ENCODE results near the gene EEFSEC.

Gene EEFSEC

DNA sequence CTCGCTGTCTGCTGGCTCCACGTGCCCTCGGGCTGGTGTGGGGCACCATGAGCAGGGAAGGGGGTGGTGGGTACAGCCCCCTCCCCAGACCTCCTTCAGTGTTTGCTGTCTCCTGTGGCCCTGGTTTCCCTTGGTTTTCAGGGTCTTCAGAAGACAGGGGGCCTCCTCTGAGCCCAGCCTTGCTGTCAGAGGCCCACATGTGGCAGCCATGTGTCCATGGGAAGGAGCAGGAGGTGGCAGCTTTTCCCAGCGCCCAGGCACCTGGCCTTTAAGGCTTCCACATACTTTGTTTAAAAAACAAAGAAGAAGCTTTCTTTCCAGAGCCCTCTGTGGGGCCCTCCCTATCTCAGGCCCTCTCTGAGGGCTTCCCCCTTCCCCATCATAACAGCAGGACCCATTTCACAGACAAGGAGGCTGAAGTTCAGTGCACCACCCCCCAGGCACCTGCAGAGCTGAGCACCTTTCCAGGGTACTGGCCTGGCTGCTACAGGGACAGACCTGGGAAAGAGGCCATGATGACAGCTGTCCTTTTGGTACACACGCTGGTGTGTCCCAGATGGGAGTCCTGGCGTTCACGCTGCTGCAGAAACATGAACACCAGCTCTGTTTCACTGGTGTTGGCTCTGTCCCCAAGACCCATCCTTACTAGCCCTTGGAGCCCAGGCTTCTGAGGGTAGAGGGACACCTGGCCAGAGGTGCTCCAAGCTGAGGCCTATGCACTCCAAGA, 239.7 kb downstream of the EEFSEC start:
- TF ChIP-seq POLR2A (IDR thresholded peaks at IDR 0.05; ENCODE audit: low read depth, low read length) = no peak
- TF ChIP-seq POLR2AphosphoS5 (IDR thresholded peaks at IDR 0.05; ENCODE audit: low read depth, low read length) = no peak
- TF ChIP-seq TAF1 (IDR thresholded peaks at IDR 0.05; ENCODE audit: borderline replicate concordance, low read depth, low read length) = no peak
- no peak for FAIRE-seq
- DNase-seq (ENCODE audit: insufficient read length) = no peak

- DNase-seq (ENCODE audit: insufficient read length) (no peak), FAIRE-seq (no peak)
- no peak for TF ChIP-seq POLR2A (IDR thresholded peaks at IDR 0.05; ENCODE audit: low read depth, low read length)
- no peak for TF ChIP-seq POLR2AphosphoS5 (IDR thresholded peaks at IDR 0.05; ENCODE audit: low read depth, low read length)
- no peak for TF ChIP-seq TAF1 (IDR thresholded peaks at IDR 0.05; ENCODE audit: borderline replicate concordance, low read depth, low read length)
Measured at GRCh38 chr3:128394033-128394432, 240.8 kb downstream of the EEFSEC start.

DNA sequence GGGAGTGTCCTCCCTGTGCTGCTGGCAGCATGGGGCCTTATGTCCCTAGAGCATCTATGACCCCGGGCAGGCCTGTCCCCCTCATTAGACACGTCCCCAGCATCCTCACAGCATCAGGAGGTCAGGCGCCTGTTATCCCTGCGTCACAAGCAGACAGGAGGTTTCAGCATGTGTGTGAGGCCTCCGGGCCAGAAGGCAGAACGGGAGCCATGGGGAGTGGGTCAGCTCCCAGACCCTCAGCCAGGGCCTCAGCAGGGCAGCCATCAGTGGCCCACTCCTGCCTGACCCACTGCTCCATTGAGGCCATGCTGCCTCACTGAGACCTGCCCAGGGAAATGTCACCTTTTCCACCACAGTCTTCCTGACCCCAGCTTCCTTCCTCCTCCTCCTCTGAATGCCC, 241.8 kb downstream of the EEFSEC start:
- DNase-seq (ENCODE audit: insufficient read length) (no peak), FAIRE-seq (no peak)
- TF ChIP-seq POLR2A (IDR thresholded peaks at IDR 0.05; ENCODE audit: low read depth, low read length) = no peak
- no peak for TF ChIP-seq POLR2AphosphoS5 (IDR thresholded peaks at IDR 0.05; ENCODE audit: low read depth, low read length)
- no peak for TF ChIP-seq TAF1 (IDR thresholded peaks at IDR 0.05; ENCODE audit: borderline replicate concordance, low read depth, low read length)

DNA sequence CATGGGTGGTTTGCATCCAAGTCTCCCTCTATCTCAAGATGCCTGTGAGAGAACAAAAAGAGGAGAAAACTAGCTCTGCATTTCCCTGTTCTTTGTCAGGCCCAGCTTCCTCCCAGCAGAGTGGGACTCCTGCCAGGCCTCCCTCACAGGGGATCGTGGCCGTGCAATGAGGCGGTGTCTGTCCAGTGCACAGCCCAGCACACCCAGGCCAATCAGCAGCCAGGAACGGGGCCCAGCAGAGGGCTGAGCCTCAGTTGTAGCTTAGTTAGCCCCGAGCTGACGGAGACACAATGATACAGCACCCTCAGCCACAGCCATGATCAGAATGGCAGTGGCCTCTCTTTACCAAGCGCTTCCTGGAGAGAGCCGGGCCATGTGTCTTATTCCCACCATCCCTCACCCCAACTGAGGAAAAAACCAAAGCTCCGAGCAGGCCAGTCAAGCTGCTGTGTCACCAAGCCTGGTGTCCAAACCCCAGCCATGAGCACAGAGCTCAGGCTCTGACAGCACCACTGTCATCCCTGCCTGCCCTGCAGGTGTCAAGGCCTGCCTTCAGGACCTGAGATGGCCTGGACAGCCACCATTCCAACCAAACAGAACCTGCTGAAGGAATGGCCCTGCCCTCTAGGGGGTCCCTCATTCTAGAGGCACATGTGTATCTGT, 242.3 kb downstream of the EEFSEC start:
- DNase-seq (ENCODE audit: insufficient read length) (no peak), FAIRE-seq (no peak)

GRCh38 chr3:128397484-128397883, 244.2 kb downstream of the EEFSEC start:
- no peak for FAIRE-seq
- no peak for TF ChIP-seq POLR2AphosphoS5 (IDR thresholded peaks at IDR 0.05; ENCODE audit: low read depth, low read length)
- TF ChIP-seq POLR2A (IDR thresholded peaks at IDR 0.05; ENCODE audit: low read depth, low read length) = no peak
- no peak for TF ChIP-seq TAF1 (IDR thresholded peaks at IDR 0.05; ENCODE audit: borderline replicate concordance, low read depth, low read length)
- DNase-seq (ENCODE audit: insufficient read length) = no peak

More for the DNA sequence above, 242.3 kb downstream of the EEFSEC start:
- TF ChIP-seq TAF1 (IDR thresholded peaks at IDR 0.05; ENCODE audit: borderline replicate concordance, low read depth, low read length) (no peak), POLR2A (IDR thresholded peaks at IDR 0.05; ENCODE audit: low read depth, low read length) (no peak), POLR2AphosphoS5 (IDR thresholded peaks at IDR 0.05; ENCODE audit: low read depth, low read length) (no peak)

DNA sequence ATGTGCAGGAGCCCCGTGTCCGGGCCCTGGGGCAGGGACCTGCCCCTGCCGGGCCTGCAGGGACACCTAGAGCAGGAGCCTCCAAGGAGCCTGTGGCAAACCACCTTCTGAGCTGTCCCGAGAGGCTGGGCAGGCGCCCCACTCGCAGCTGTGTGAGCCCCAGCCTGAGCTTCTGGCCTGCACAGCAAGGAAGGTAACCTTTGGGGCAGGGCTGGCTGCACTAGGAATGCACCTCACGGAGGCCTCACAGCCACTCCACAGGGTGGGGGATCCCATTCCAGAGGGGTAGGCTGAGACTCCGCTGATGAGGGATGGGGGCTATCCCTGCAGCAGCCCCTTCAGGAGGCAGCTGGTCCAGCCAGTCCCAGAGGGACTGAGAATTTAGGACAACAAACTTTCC, 245.3 kb downstream of the EEFSEC start:
- DNase-seq (ENCODE audit: insufficient read length) = no peak
- no peak for FAIRE-seq
- TF ChIP-seq POLR2AphosphoS5 (IDR thresholded peaks at IDR 0.05; ENCODE audit: low read depth, low read length) (no peak), TAF1 (IDR thresholded peaks at IDR 0.05; ENCODE audit: borderline replicate concordance, low read depth, low read length) (no peak), POLR2A (IDR thresholded peaks at IDR 0.05; ENCODE audit: low read depth, low read length) (no peak)

DNA sequence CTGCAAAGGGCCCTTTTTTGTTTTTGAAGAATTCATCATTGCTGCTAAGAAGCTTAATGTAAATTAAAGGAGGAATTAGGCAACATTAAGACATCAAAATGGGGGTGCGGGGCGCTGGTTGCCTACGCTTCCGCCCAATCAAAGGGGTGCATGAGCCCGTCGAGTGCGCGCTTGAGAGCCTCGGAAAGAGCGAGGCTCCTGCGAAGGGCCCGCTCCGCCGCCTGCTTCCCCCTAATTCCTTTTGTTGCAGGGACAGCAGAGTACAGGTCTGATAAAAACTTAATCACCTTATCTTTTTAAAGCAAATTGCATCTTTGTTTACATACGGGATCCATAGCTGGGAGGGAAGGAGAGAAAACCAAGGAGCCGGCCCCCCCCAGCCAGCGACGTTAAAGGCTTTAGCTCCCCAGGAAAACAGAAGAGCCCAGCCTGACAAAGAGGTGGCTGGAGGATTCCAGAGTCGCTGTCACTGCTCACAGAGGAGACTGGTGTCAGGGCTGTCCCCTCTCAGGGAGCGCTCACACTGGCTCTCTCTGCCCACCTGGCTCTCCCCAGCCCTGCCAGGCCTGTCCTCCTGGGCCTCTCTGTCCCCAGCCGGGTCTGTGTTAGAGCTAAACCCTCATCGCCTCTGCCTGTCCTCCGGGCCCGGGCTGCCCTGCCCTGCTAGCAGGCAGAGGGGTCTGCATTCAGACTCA, 246.1 kb downstream of the EEFSEC start:
- TF ChIP-seq TAF1 (IDR thresholded peaks at IDR 0.05; ENCODE audit: borderline replicate concordance, low read depth, low read length) (no peak), POLR2AphosphoS5 (IDR thresholded peaks at IDR 0.05; ENCODE audit: low read depth, low read length) (no peak), POLR2A (IDR thresholded peaks at IDR 0.05; ENCODE audit: low read depth, low read length) (no peak)
- DNase-seq (ENCODE audit: insufficient read length) (no peak), FAIRE-seq (no peak)

GRCh38 chr3:128400671-128401070, 247.4 kb downstream of the EEFSEC start:
- TF ChIP-seq POLR2AphosphoS5 (IDR thresholded peaks at IDR 0.05; ENCODE audit: low read depth, low read length) (no peak), POLR2A (IDR thresholded peaks at IDR 0.05; ENCODE audit: low read depth, low read length) (no peak), TAF1 (IDR thresholded peaks at IDR 0.05; ENCODE audit: borderline replicate concordance, low read depth, low read length) (no peak)
- DNase-seq (ENCODE audit: insufficient read length) = no peak
- FAIRE-seq = no peak

DNA sequence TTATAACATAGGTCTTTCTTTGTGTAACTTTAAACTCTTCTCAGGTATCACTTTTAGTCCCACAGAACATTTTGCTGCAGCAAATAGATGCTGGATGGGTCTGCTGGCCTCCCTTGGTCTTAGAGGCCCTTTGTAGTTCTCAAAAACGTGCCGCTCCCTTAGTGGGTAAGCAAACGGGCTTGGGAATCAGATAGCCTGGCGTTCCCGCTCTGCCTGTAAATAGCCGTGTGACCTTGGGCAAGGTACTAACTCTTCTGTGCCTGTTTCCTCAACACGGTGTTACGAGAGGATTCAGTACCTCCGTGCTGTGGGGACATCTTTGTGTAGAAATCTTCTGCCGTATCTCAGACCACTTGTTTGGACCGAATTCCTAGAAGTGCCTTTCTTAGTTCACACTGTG, 249.0 kb downstream of the EEFSEC start:
- DNase-seq (ENCODE audit: insufficient read length) = no peak
- no peak for FAIRE-seq
- TF ChIP-seq POLR2AphosphoS5 (IDR thresholded peaks at IDR 0.05; ENCODE audit: low read depth, low read length) = no peak
- TF ChIP-seq TAF1 (IDR thresholded peaks at IDR 0.05; ENCODE audit: borderline replicate concordance, low read depth, low read length) = no peak
- TF ChIP-seq POLR2A (IDR thresholded peaks at IDR 0.05; ENCODE audit: low read depth, low read length) = no peak

GRCh38 chr3:128402998-128403397, 249.7 kb downstream of the EEFSEC start:
- no peak for TF ChIP-seq POLR2AphosphoS5 (IDR thresholded peaks at IDR 0.05; ENCODE audit: low read depth, low read length)
- FAIRE-seq (no peak), DNase-seq (ENCODE audit: insufficient read length) (no peak)

DNA sequence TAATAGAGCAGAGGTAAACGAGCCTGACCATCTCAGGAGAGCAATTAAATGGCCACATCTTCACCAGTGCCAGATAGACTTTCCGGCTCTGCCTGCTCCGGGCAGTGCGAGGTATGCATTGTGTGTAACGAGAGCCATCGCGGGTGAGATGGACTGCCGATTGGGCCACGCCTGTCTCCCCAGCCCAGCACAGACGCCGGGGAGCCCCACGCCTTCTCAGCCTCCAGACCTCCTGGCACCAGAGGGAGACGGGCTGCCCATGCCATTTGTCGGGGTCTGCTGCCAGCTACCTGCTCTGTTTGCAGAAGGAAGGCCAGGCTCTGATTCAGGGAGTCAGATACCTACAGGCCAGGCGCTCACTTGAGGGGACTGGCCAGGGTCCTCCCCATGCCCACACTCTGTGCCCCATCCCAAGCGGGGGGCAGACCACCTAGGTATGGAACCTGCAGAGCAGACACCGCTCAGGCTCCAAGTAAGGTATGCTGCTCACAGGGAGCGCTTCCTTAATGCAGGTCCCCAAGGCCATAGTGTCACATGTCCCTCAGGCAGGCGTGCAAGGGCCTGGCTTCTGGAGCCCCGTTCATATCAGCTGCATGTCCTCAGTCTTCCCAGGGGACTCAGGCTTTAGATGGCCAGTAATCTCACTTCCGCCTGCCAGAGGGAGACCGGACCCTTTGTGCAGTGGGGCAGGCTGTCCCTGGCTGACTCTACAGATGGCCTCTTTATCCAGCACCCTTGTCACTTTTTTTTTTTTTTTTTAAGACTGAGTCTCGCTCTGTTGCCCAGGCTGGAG, 251.2 kb downstream of the EEFSEC start:
- TF ChIP-seq POLR2A (IDR thresholded peaks at IDR 0.05; ENCODE audit: low read depth, low read length) = no peak
- TF ChIP-seq TAF1 (IDR thresholded peaks at IDR 0.05; ENCODE audit: borderline replicate concordance, low read depth, low read length) = no peak
- no peak for TF ChIP-seq POLR2AphosphoS5 (IDR thresholded peaks at IDR 0.05; ENCODE audit: low read depth, low read length)
- DNase-seq (ENCODE audit: insufficient read length) (no peak), FAIRE-seq (no peak)

Data from GM12892 (cell line).